Large intestine (tissue), 3 donors: ENCODE data around the gene LRP3. TPM values are rescaled to one million over a fixed set of nuclear protein-coding genes. Genes with fewer than 3 reads are reported as not detected.

Experiments used
- DNase-seq, 2 donors: peaks; one replicate each; pipeline versions ENCODE4 v3.0.0 to v3.0.0-alpha.2; 2013
- H3K27ac ChIP-seq: one replicate; pipeline ENCODE4 v1.5.1; 2013; ENCODE audit warnings: low read length
- H3K27me3 ChIP-seq: 2 replicates; pipeline ENCODE4 v1.6.1; 2013; ENCODE audit warnings: low read length; ENCODE audit not compliant: control insufficient read depth, insufficient read depth
- H3K36me3 ChIP-seq: 2 replicates; pipeline ENCODE4 v1.6.1; 2013; ENCODE audit warnings: low read length; ENCODE audit not compliant: control insufficient read depth, insufficient read depth
- H3K4me1 ChIP-seq: one replicate; pipeline ENCODE4 v1.6.1; 2013; ENCODE audit warnings: low read length; ENCODE audit not compliant: control insufficient read depth, insufficient read depth
- H3K4me3 ChIP-seq: one replicate; pipeline ENCODE4 v1.5.1; 2013; ENCODE audit warnings: low read length
- H3K9me3 ChIP-seq: one replicate; pipeline ENCODE4 v1.6.1; 2013; ENCODE audit warnings: mild to moderate bottlenecking, low read depth, low read length, moderate library complexity; ENCODE audit not compliant: control insufficient read depth
- WGBS: methylation state at CpG from one replicate; pipeline ENCODE4 v1.1.5; 2013; ENCODE audit warnings: low lambda C conversion rate; ENCODE audit not compliant: insufficient coverage; 5-methylcytosine and 5-hydroxymethylcytosine counted together
- polyA plus RNA-seq: library from polyadenylated mRNA; unstranded; fragments of 120-200 nt; gene quantifications from one replicate; pipeline ENCODE4 v1.2.1, GENCODE V29; 2013

LRP3 gene
- polyA plus RNA-seq, 1 donor = 37.8 TPM

GRCh38 chr19:33246709-33247440 is 52.7 kb downstream of the LRP3 start:
- peaks cover 17% of the 10 kb centered on the region for H3K4me1 ChIP-seq
- no peak for DNase-seq
- H3K9me3 ChIP-seq = peaks cover 13% of the 10 kb centered on the region
- WGBS = no CpG with 5 or more reads among the region's 7 CpGs
- H3K4me3 ChIP-seq = no peak overlapping the region
- no peaks in the 10 kb centered on the region for H3K36me3 ChIP-seq
- H3K27ac ChIP-seq = no peak overlapping the region
- H3K27me3 ChIP-seq = no peaks in the 10 kb centered on the region

- no peaks in the 10 kb centered on the region for H3K36me3 ChIP-seq
- no peak overlapping the region for H3K27ac ChIP-seq
- H3K4me1 ChIP-seq = peaks cover 17% of the 10 kb centered on the region
- H3K9me3 ChIP-seq = peaks cover 13% of the 10 kb centered on the region
- whole genome bisulfite sequencing = no CpG with 5 or more reads among the region's 1 CpG
- no peak overlapping the region for H3K4me3 ChIP-seq
- DNase-seq = no peak
- no peaks in the 10 kb centered on the region for H3K27me3 ChIP-seq
Measured at GRCh38 chr19:33247441-33247819, 53.3 kb downstream of the LRP3 start.

- H3K4me1 ChIP-seq = peaks cover 17% of the 10 kb centered on the region
- H3K9me3 ChIP-seq = peaks cover 13% of the 10 kb centered on the region
- H3K27me3 ChIP-seq = no peaks in the 10 kb centered on the region
- no peak overlapping the region for H3K27ac ChIP-seq
- DNase-seq = no peak
- no peaks in the 10 kb centered on the region for H3K36me3 ChIP-seq
- H3K4me3 ChIP-seq = no peak overlapping the region
- WGBS = no CpG with 5 or more reads among the region's 8 CpGs
Measured at GRCh38 chr19:33248104-33248503, 54.0 kb downstream of the LRP3 start.

DNA sequence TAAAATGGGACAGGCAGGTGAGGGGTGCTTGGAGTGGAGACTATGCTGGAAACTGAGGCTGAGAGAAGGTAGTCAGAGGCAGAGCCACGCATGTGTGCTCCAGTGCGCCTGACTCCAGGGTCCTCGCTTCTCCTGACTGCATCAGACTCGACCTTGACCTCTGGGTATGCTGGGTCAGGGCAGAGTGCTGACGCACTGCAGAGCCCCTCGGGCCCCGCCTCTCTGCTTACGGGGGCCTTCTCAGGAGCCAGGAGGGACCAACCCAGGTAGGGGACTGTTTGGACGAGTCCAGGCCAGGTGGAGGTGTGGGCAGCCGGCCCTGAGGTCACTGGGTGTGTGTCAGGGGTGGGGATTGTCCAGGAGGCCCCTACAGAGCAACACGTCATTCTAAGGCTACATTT is 54.4 kb downstream of the LRP3 start:
- Histone ChIP-seq H3K4me3 (no peak overlapping the region), H3K27me3 (no peaks in the 10 kb centered on the region), H3K27ac (no peak overlapping the region), H3K4me1 (peaks cover 17% of the 10 kb centered on the region), H3K36me3 (no peaks in the 10 kb centered on the region), H3K9me3 (peaks cover 13% of the 10 kb centered on the region)
- no CpG with 5 or more reads among the region's 11 CpGs for WGBS
- DNase-seq = peak in 1 of 2 donors; percentile 28

DNA sequence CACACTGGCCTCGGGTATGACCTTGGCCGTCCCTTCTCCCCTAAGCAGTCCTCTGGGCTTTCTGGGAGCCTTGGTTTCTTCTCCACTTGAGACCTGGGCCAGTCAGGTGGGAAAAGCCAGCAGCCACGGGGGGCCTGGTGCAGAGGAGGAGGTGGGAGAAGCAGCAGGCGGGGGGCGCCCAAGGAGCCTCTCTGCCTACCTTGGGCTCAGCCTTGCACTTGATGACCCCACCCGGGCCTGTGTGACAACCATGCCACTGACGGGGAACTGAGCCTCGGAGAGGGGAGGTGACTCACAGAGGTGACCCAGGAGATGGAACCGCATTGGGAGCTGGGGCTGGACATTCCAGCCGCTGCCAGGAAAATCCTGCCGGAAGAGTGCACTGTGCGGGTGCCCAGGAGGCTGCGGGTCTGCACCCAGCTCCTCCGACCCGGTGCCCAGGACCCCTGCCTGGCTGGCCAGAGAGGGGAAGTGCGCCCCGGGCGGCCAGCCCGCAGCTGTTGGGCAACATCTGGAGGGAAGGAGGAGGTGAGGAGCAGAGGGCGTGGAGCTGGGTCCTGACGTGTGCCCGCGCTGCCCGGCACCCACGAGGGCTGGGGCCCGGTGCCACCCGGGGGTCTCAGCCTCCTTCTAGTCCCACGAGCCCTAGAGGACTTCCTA is 55.0 kb downstream of the LRP3 start:
- peak in 1 of 2 donors; percentile 45 for DNase-seq
- no peaks in the 10 kb centered on the region for H3K36me3 ChIP-seq
- no CpG with 5 or more reads among the region's 28 CpGs for WGBS
- H3K4me1 ChIP-seq = peaks cover 17% of the 10 kb centered on the region
- H3K9me3 ChIP-seq = peaks cover 13% of the 10 kb centered on the region
- H3K4me3 ChIP-seq = no peak overlapping the region
- H3K27me3 ChIP-seq = no peaks in the 10 kb centered on the region
- no peak overlapping the region for H3K27ac ChIP-seq

- H3K4me1 ChIP-seq = peaks cover 17% of the 10 kb centered on the region
- H3K4me3 ChIP-seq = no peak overlapping the region
- no peaks in the 10 kb centered on the region for H3K36me3 ChIP-seq
- peaks cover 13% of the 10 kb centered on the region for H3K9me3 ChIP-seq
- no peak overlapping the region for H3K27ac ChIP-seq
- DNase-seq = no peak
- no CpG with 5 or more reads among the region's 3 CpGs for WGBS
- no peaks in the 10 kb centered on the region for H3K27me3 ChIP-seq
Measured at GRCh38 chr19:33249740-33250366, 55.7 kb downstream of the LRP3 start.

DNA sequence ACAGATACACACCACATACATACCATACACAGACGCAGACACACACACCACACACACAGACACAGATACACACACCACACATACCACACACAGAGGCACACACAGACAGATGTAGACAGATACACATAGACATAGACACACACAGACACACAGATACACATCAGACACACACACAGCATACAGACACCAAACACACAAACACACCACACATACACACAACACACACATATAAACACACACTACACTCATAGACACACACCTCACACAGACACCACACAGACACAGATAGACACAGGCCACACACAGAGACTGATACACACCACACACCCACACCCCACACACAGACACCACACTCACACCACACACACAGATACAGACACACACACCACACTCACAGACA is 56.4 kb downstream of the LRP3 start:
- Histone ChIP-seq H3K4me1 (peaks cover 17% of the 10 kb centered on the region), H3K27ac (no peak overlapping the region), H3K36me3 (no peaks in the 10 kb centered on the region), H3K4me3 (no peak overlapping the region), H3K9me3 (peaks cover 10% of the 10 kb centered on the region), H3K27me3 (no peaks in the 10 kb centered on the region)
- WGBS = no CpG with 5 or more reads among the region's 1 CpG
- no peak for DNase-seq

- Histone ChIP-seq H3K36me3 (no peaks in the 10 kb centered on the region), H3K27ac (no peak overlapping the region), H3K4me1 (peaks cover 17% of the 10 kb centered on the region), H3K27me3 (no peaks in the 10 kb centered on the region), H3K4me3 (no peak overlapping the region), H3K9me3 (peaks cover 7% of the 10 kb centered on the region)
- WGBS = no CpG with 5 or more reads among the region's 12 CpGs
- no peak for DNase-seq
Measured at GRCh38 chr19:33251076-33251475, 56.9 kb downstream of the LRP3 start.

GRCh38 chr19:33251526-33252090 is 57.5 kb downstream of the LRP3 start:
- no peak for DNase-seq
- no peak overlapping the region for H3K4me3 ChIP-seq
- H3K36me3 ChIP-seq = no peaks in the 10 kb centered on the region
- WGBS = no CpG with 5 or more reads among the region's 17 CpGs
- H3K4me1 ChIP-seq = peaks cover 17% of the 10 kb centered on the region
- H3K27ac ChIP-seq = no peak overlapping the region
- H3K27me3 ChIP-seq = no peaks in the 10 kb centered on the region
- H3K9me3 ChIP-seq = peaks cover 4% of the 10 kb centered on the region

- no CpG with 5 or more reads among the region's 4 CpGs for WGBS
- Histone ChIP-seq H3K4me1 (peaks cover 15% of the 10 kb centered on the region), H3K4me3 (no peak overlapping the region)
Measured at GRCh38 chr19:33252418-33252962, 58.4 kb downstream of the LRP3 start.

More at GRCh38 chr19:33252418-33252962, 58.4 kb downstream of the LRP3 start:
- DNase-seq = no peak
- no peaks in the 10 kb centered on the region for H3K36me3 ChIP-seq
- H3K27ac ChIP-seq = no peak overlapping the region
- no peaks in the 10 kb centered on the region for H3K27me3 ChIP-seq
- peaks cover 4% of the 10 kb centered on the region for H3K9me3 ChIP-seq
